HAP-1 (cell line): ENCODE data around the gene JARID2.

ENCODE experiments used
- DNase-seq, 2 experiments: peaks; one replicate each; pipeline ENCODE4 v3.0.0-alpha.2; 2016 to 2020; ENCODE audit warnings: low spot score in 2 of 2
- H3K27me3 ChIP-seq: fragments of 250-450 bp; sonication (Bioruptor Pico); 2 replicates; pipeline ENCODE4 v1.5.1; 2020; ENCODE audit warnings: low read depth, mild to moderate bottlenecking, moderate library complexity
- H3K36me3 ChIP-seq: fragments of 250-450 bp; sonication (Bioruptor Pico); replicated peaks from 2 replicates; pipeline ENCODE4 v1.5.1; 2020; ENCODE audit warnings: mild to moderate bottlenecking
- H3K4me1 ChIP-seq: fragments of 250-450 bp; sonication (Bioruptor Pico); 2 replicates; pipeline ENCODE4 v1.5.1; 2020; ENCODE audit warnings: mild to moderate bottlenecking
- H3K4me3 ChIP-seq: fragments of 250-450 bp; sonication (Bioruptor Pico); 2 replicates; pipeline ENCODE4 v1.5.1; 2020; ENCODE audit warnings: mild to moderate bottlenecking, moderate library complexity
- H3K9me3 ChIP-seq: fragments of 250-450 bp; sonication (Bioruptor Pico); 2 replicates; pipeline ENCODE4 v1.5.1; 2020; ENCODE audit warnings: mild to moderate bottlenecking, moderate library complexity
- in situ Hi-C: fragments of 300-500 bp; cut with MboI; formaldehyde crosslinking; loops from 3 replicates; pipeline ENCODE4 v1.14.3; 2020; ENCODE audit warnings: low sequenced_read_pairs, inconsistent platforms, mixed read lengths

JARID2 gene

GRCh38 chr6:15560713-15561112, 314.8 kb downstream of the JARID2 start:
- in situ Hi-C loops = no loop called here
- Histone ChIP-seq H3K9me3 (no peaks in the 10 kb centered on the region), H3K27me3 (no peaks in the 10 kb centered on the region), H3K4me3 (no peak overlapping the region), H3K4me1 (peaks cover 19% of the 10 kb centered on the region), H3K36me3 (no peaks in the 10 kb centered on the region)
- DNase-seq = no peak

- Histone ChIP-seq H3K9me3 (no peaks in the 10 kb centered on the region), H3K4me1 (peaks cover 10% of the 10 kb centered on the region), H3K27me3 (no peaks in the 10 kb centered on the region), H3K36me3 (no peaks in the 10 kb centered on the region), H3K4me3 (no peak overlapping the region)
- in situ Hi-C loops = no loop called here
- no peak for DNase-seq
Measured at GRCh38 chr6:15561447-15562199, 315.8 kb downstream of the JARID2 start.

GRCh38 chr6:15562977-15563376, 317.1 kb downstream of the JARID2 start:
- Histone ChIP-seq H3K4me3 (no peak overlapping the region), H3K27me3 (no peaks in the 10 kb centered on the region), H3K4me1 (peaks cover 6% of the 10 kb centered on the region), H3K36me3 (no peaks in the 10 kb centered on the region), H3K9me3 (no peaks in the 10 kb centered on the region)
- no peak for DNase-seq
- in situ Hi-C loops = no loop called here

- Histone ChIP-seq H3K36me3 (no peaks in the 10 kb centered on the region), H3K27me3 (no peaks in the 10 kb centered on the region), H3K4me1 (peaks cover 12% of the 10 kb centered on the region), H3K9me3 (no peaks in the 10 kb centered on the region), H3K4me3 (no peak overlapping the region)
- in situ Hi-C loops = no loop called here
- DNase-seq = no peak
Measured at GRCh38 chr6:15569035-15569995, 323.4 kb downstream of the JARID2 start.

- DNase-seq = no peak
- Histone ChIP-seq H3K4me1 (peaks cover 16% of the 10 kb centered on the region), H3K9me3 (no peaks in the 10 kb centered on the region), H3K4me3 (no peak overlapping the region), H3K27me3 (no peaks in the 10 kb centered on the region), H3K36me3 (no peaks in the 10 kb centered on the region)
- in situ Hi-C loops = no loop called here
Measured at GRCh38 chr6:15570171-15570570, 324.3 kb downstream of the JARID2 start.
